HG02763 (cell line): ENCODE measurements around the gene TNIK.
"Not testable (repeated sequence)": the region's sequence is repeated elsewhere in the genome, so short reads cannot be mapped to it uniquely, and the experiment has no call there.

Source experiments
- ATAC-seq: cut with Tn5 transposase; IDR thresholded peaks from one replicate; pipeline ENCODE4 v1.9.1; 2021; ENCODE audit warnings: mild to moderate bottlenecking, moderate library complexity; ENCODE audit not compliant: unreplicated experiment

Gene TNIK

DNA sequence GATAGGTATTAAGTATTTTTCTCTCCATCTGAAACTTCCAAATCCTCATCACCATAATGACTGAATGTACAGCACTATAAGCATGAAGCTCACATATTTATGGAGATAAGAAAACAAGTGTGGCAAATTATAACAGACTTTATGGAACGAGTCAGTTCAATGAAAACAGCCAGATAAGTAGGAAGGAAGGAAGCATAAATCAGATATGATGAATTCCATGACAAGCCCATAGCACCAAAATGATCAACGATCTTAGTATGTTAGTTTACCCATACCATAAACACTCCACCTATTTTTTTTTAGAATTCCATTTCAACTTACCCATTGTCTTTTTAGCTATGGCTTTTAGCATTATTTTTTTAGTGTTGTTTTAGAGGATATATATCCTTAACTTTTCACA lies 169.5 kb downstream of the TNIK start:
- ATAC-seq: no peak

DNA sequence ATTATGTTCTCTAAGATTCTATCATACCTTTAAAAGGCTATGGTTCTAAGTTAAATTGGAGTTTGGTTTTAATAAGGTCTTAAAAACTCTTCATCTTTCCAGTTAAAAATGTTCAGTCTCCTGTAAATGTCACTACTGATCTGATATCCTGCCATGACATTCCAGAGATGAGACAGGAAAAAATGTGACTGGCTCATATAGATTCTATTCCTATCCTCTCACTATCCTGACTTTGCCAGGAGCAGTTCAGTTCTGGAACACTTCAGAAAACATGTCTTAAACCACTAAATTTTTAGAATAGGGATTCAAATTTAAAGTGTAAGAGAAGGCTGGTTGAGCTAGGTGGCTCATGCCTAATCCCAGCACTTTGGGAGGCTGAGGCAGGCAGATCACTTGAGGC lies 170.9 kb downstream of the TNIK start:
- ATAC-seq: no peak

DNA sequence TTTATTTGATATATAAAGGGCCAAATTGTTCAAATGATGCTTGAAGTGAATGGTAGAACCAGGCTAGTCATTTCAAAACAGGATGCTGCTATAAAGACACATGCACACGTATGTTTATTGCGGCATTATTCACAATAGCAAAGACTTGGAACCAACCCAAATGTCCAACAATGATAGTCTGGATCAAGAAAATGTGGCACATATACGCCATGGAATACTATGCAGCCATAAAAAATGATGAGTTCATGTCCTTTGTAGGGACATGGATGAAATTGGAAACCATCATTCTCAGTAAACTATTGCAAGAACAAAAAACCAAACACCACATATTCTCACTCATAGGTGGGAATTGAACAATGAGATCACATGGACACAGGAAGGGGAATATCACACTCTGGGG lies 172.4 kb downstream of the TNIK start:
- not testable (repeated sequence) for ATAC-seq

- peak; percentile 39 for ATAC-seq
Measured at GRCh38 chr3:171286580-171287249, 173.5 kb downstream of the TNIK start.

GRCh38 chr3:171285287-171285686 lies 174.9 kb downstream of the TNIK start:
- no peak for ATAC-seq

- ATAC-seq: peak; percentile 46
Measured at GRCh38 chr3:171284308-171285075, 175.7 kb downstream of the TNIK start.

GRCh38 chr3:171283848-171284222 lies 176.4 kb downstream of the TNIK start:
- no peak for ATAC-seq

GRCh38 chr3:171283183-171283847 lies 176.9 kb downstream of the TNIK start:
- ATAC-seq: no peak

DNA sequence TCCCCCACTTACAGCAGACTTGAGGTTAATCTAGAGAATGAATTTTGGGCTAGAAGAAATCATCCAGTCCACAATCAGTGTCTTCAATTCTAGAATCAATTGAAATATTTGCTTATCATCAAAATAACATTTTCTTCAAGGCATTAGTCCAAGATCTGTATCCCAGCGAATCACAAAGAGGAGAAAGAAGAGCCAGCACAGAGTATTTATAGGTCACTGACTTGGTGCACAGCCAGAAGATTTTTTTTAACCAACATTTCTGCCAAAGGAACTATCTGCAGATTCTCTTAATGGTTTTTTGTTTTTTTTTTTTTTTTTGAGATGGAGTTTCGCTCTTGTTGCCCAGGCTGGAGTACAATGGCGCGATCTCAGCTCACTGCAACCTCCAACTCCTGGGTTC lies 178.2 kb downstream of the TNIK start:
- ATAC-seq: no peak

- ATAC-seq: no peak
Measured at GRCh38 chr3:171281256-171281992, 178.8 kb downstream of the TNIK start.

- ATAC-seq: no peak
Measured at GRCh38 chr3:171279972-171280371, 180.2 kb downstream of the TNIK start.

DNA sequence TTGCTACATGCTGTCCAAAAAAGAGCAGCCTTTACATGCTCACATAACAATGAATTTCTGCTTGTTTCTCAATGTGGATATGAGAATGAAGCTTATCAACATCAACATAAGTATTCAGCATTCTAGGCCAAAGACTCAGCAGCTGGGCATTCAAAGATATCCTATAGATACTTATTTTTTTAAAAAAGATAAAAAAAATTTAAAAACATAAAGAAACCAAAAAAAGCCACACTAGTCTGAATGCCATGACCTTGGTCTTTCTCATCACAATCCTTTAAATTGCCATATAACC lies 182.0 kb downstream of the TNIK start:
- no peak for ATAC-seq

GRCh38 chr3:171277456-171278298 lies 182.5 kb downstream of the TNIK start:
- ATAC-seq: no peak

DNA sequence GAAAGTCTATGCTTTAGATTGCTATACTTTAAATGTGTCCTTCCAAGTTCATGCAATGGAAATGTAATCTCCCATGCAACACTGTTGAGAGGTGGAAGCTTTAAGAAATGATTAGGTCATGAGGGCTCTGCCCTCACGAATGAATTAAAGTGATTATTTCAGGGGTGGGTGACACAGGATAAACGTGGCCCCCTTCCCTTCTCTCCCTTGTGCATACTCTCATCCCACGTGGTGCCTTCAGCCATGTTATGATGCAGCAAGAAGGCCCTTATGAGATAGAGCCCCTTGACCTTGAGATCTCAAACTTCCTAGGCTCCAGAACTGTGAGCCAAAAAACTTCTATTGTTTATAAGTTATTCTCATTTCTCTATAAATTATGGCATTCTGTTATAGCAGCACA lies 183.3 kb downstream of the TNIK start:
- ATAC-seq: no peak

GRCh38 chr3:171274222-171274621 lies 186.0 kb downstream of the TNIK start:
- ATAC-seq: no peak

DNA sequence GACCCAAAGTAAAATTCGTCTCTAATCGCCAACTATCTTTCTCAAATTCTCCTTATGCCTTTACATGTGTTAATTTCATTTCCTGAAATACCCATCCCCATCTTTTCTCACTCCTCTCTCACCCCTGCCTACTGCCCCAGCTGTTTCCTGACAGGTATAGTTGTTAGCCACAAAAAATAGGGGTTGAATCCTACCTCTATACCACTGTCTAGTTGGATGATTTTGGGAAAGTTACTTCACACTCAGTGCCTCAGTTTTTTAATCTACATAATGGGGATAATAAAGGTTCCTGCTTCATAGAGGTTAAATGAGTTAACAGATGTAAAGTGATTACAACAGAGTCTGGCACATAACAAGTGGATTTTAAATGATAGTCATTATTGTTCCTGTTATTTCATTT lies 189.7 kb downstream of the TNIK start:
- ATAC-seq: no peak

DNA sequence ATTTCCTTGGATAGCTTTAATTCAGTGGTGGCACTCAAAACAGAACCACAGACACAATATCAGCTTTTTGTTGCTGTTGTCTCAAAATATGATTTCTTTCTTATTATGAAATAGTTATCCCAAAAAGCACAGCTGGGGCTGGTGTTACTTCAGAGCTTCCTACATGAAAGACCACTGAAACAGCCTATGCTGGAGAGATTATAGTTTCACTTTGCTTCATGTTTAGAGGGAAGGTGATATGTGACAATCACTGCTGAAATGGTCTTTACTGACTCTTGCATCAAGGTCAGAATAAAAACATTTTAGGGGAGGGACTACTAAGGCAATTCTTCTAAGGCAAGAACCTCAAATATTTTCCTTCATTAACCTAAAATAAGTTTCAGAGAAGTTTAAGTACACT lies 190.7 kb downstream of the TNIK start:
- peak; percentile 41 for ATAC-seq

DNA sequence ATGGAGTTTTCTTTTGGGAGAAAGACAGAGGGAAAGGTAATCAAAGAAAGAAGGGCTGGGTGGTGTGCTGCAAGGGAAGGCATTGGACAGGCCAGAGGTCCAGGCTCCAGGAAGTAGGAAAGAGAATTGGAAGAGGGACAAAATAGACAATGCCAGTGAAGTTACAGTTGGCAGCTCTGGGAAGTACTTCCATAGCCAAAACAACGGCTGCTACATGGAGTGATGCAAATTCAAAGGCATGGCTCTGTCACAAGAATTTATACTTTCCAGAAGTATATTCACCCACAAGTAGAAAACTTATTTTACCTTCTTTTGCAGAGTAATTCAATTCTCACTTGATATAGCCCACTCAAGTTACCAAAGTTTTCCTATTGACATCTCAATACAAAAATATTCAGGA lies 191.5 kb downstream of the TNIK start:
- ATAC-seq: no peak

DNA sequence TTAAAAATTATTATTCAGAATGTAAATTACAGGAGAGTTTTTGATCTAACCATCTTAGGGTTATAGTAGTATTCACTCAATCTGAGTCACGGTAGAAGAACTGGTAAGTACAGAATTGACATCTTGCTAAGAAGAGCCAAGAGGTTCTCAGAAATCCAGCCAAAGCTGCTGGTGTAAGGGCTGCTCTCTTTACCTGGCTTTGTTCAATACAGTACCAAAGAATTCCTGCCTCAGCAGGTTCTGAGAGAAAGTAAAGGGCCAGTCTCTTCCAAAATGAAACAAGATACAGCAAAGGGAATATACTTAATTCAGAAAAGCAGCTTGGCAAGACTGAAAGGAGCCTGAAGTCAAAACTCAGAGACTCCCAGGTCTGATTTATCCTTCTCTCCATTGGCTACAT lies 193.1 kb downstream of the TNIK start:
- no peak for ATAC-seq

GRCh38 chr3:171266740-171267073 lies 193.5 kb downstream of the TNIK start:
- ATAC-seq: no peak
